H1 (cell line): ENCODE results near the gene CAMK2N2. TPM values are rescaled to one million over a fixed set of nuclear protein-coding genes. Genes with fewer than 3 reads are reported as not detected.

ENCODE experiments used
- CTCF ChIA-PET: fragments of 300-600 bp; sonication (Branson Sonifier 250); formaldehyde crosslinking; loops from one replicate; lab custom pipeline; 2021; ENCODE audit not compliant: partially characterized antibody; lab: Charles Lee
- POLR2A ChIA-PET: fragments of 300-600 bp; sonication (Branson Sonifier 250); formaldehyde crosslinking; loops from one replicate; lab custom pipeline; 2021; ENCODE audit warnings: inconsistent platforms; ENCODE audit not compliant: partially characterized antibody; lab: Charles Lee
- DNase-seq, 2 experiments: peaks; one replicate each; pipeline versions ENCODE4 v3.0.0 to v3.0.0-alpha.2; 2010 to 2022; ENCODE audit warnings: low spot score in 2 of 2, low read depth in 1 of 2, mixed read lengths in 1 of 2
- FAIRE-seq: peaks from 2 replicates; lab custom pipeline; 2011; peaks lifted over from hg19 to GRCh38; lab: Jason Lieb, UNC
- H2AFZ ChIP-seq: 2 replicates; pipeline ENCODE4 v1.8.1; 2012; ENCODE audit warnings: low read length, inconsistent platforms
- H2AK5ac ChIP-seq: 2 replicates; pipeline ENCODE4 v1.6.1; 2013; ENCODE audit warnings: low read depth, low read length
- H2BK120ac ChIP-seq: replicated peaks from 2 replicates; pipeline ENCODE3; 2013; ENCODE audit warnings: low read depth, low read length, inconsistent platforms
- H2BK12ac ChIP-seq: 2 replicates; pipeline ENCODE4 v1.6.1; 2013; ENCODE audit warnings: low read depth, low read length
- H2BK15ac ChIP-seq: 2 replicates; pipeline ENCODE4 v1.6.1; 2013; ENCODE audit warnings: low read length
- H2BK20ac ChIP-seq: 2 replicates; pipeline ENCODE4 v1.6.1; 2013; ENCODE audit warnings: low read length
- H2BK5ac ChIP-seq: 2 replicates; pipeline ENCODE4 v1.6.1; 2013; ENCODE audit warnings: low read depth, low read length
- H3K14ac ChIP-seq: 2 replicates; pipeline ENCODE4 v1.6.1; 2013; ENCODE audit warnings: inconsistent platforms; ENCODE audit not compliant: insufficient read length
- H3K18ac ChIP-seq: 2 replicates; pipeline ENCODE4 v1.6.1; 2013; ENCODE audit warnings: low read length; ENCODE audit errors: extremely low read depth
- H3K23ac ChIP-seq: 2 replicates; pipeline ENCODE4 v1.6.1; 2013; ENCODE audit warnings: inconsistent platforms; ENCODE audit not compliant: insufficient read length
- H3K23me2 ChIP-seq: 2 replicates; pipeline ENCODE4 v1.6.1; 2013; ENCODE audit warnings: low read depth, low read length
- H3K27ac ChIP-seq: 2 replicates; pipeline ENCODE4 v1.6.1; 2011; ENCODE audit warnings: low read depth, low read length, inconsistent platforms
- H3K27me3 ChIP-seq, 4 experiments: replicated peaks in 1 of 4; 1 replicate in 1 of 4; 2 replicates in 3 of 4; pipeline versions ENCODE4 v1.6.1 to v1.8.1; 2011 to 2013; ENCODE audit warnings: low read length in 3 of 4, mild to moderate bottlenecking in 3 of 4, inconsistent platforms in 2 of 4, mixed read lengths in 2 of 4, moderate library complexity in 1 of 4; ENCODE audit not compliant: control insufficient read depth in 3 of 4, insufficient read depth in 3 of 4; ENCODE audit errors: extremely low read depth in 1 of 4
- H3K36me3 ChIP-seq, 4 experiments: 2 replicates each; pipeline versions ENCODE4 v1.6.1 to v1.8.1; 2011 to 2013; ENCODE audit warnings: mild to moderate bottlenecking in 4 of 4, low read length in 3 of 4, moderate library complexity in 2 of 4, control low read depth in 1 of 4, inconsistent platforms in 1 of 4; ENCODE audit not compliant: insufficient read depth in 4 of 4, control insufficient read depth in 2 of 4
- H3K4ac ChIP-seq: replicated peaks from 2 replicates; pipeline ENCODE3; 2013; ENCODE audit warnings: low read length, low read depth, mixed read lengths, inconsistent platforms; ENCODE audit not compliant: insufficient read length
- H3K4me1 ChIP-seq, 4 experiments: replicated peaks in 1 of 4; 1 replicate in 1 of 4; 2 replicates in 3 of 4; pipeline versions ENCODE4 v1.6.1 to v1.8.1; 2011 to 2013; ENCODE audit warnings: low read length in 3 of 4, inconsistent platforms in 2 of 4, mixed read lengths in 1 of 4; ENCODE audit not compliant: insufficient read depth in 4 of 4, control insufficient read depth in 3 of 4
- H3K4me2 ChIP-seq, 2 experiments: 2 replicates each; pipeline versions ENCODE4 v1.6.1 to v1.8.1; 2011 to 2013; ENCODE audit warnings: low read depth in 2 of 2, low read length in 2 of 2, control low read depth in 1 of 2, inconsistent platforms in 1 of 2, mild to moderate bottlenecking in 1 of 2; ENCODE audit not compliant: insufficient read depth in 1 of 2
- H3K4me3 ChIP-seq, 4 experiments: fragments of 200-600, 300-600 bp in 1 of 4; sonication (generic), shearing (Covaris generic), sonication (Bioruptor Twin) in 1 of 4; 2 replicates each; pipeline versions ENCODE4 v1.5.1 to v1.8.1; 2011 to 2016; ENCODE audit warnings: low read length in 4 of 4, low read depth in 3 of 4, control low read depth in 2 of 4, inconsistent platforms in 2 of 4, mild to moderate bottlenecking in 2 of 4, mixed read lengths in 1 of 4, moderate library complexity in 1 of 4; ENCODE audit not compliant: insufficient read depth in 2 of 4; ENCODE audit errors: extremely low read depth in 1 of 4
- H3K56ac ChIP-seq: replicated peaks from 2 replicates; pipeline ENCODE3; 2013; ENCODE audit warnings: low read depth, mild to moderate bottlenecking, mixed read lengths, low read length, inconsistent platforms; ENCODE audit not compliant: insufficient read length
- H3K79me1 ChIP-seq: 2 replicates; pipeline ENCODE4 v1.6.1; 2013; ENCODE audit warnings: low read depth, low read length, control low read depth
- H3K79me2 ChIP-seq, 2 experiments: 2 replicates each; pipeline versions ENCODE4 v1.6.1 to v1.8.1; 2012 to 2013; ENCODE audit warnings: low read length in 2 of 2, mild to moderate bottlenecking in 2 of 2, inconsistent platforms in 1 of 2; ENCODE audit not compliant: insufficient read depth in 2 of 2, control insufficient read depth in 1 of 2
- H3K9ac ChIP-seq, 4 experiments: replicated peaks in 1 of 4; 1 replicate in 1 of 4; 2 replicates in 3 of 4; pipeline versions ENCODE4 v1.6.1 to v1.8.1; 2011 to 2013; ENCODE audit warnings: low read depth in 3 of 4, low read length in 3 of 4, control low read depth in 2 of 4, mild to moderate bottlenecking in 2 of 4, moderate library complexity in 2 of 4, inconsistent platforms in 1 of 4; ENCODE audit errors: extremely low read depth in 1 of 4
- H3K9me3 ChIP-seq, 2 experiments: 2 replicates each; pipeline versions ENCODE4 v1.6.1 to v1.8.1; 2012 to 2013; ENCODE audit warnings: mild to moderate bottlenecking in 2 of 2, moderate library complexity in 2 of 2, control low read depth in 1 of 2, inconsistent platforms in 1 of 2, low read depth in 1 of 2, low read length in 1 of 2, mixed read lengths in 1 of 2; ENCODE audit not compliant: insufficient read depth in 2 of 2
- H4K20me1 ChIP-seq, 2 experiments: replicated peaks in 1 of 2; 2 replicates each; pipeline versions ENCODE3 to v1.8.1; 2011 to 2013; ENCODE audit warnings: inconsistent platforms in 2 of 2, low read length in 2 of 2, mild to moderate bottlenecking in 1 of 2; ENCODE audit not compliant: insufficient read depth in 2 of 2, control insufficient read depth in 1 of 2
- H4K5ac ChIP-seq: 2 replicates; pipeline ENCODE4 v1.6.1; 2013; ENCODE audit warnings: low read length, low read depth, mixed read lengths, inconsistent platforms; ENCODE audit not compliant: insufficient read length
- H4K8ac ChIP-seq: 2 replicates; pipeline ENCODE4 v1.8.0; 2013; ENCODE audit warnings: mild to moderate bottlenecking, moderate library complexity, low read length, inconsistent platforms; ENCODE audit not compliant: insufficient read depth; ENCODE audit errors: extremely low read depth
- H4K91ac ChIP-seq: replicated peaks from 2 replicates; pipeline ENCODE3; 2013; ENCODE audit warnings: low read length, mixed read lengths, inconsistent platforms; ENCODE audit not compliant: insufficient read length
- EZH2 ChIP-seq: fragments of 200-600 bp; sonication (generic); IDR thresholded peaks from 2 replicates; pipeline ENCODE4 v1.7.1; 2012; ENCODE audit warnings: low read depth, mild to moderate bottlenecking, moderate library complexity, low read length, inconsistent platforms; ENCODE audit not compliant: severe bottlenecking
- HDAC2 ChIP-seq, 2 experiments: fragments of 300-600 bp in 1 of 2; sonication (generic) in 1 of 2; IDR thresholded peaks; 2 replicates each; pipeline ENCODE4 v1.6.1; 2011 to 2012; ENCODE audit warnings: low read depth in 2 of 2, low read length in 2 of 2, mild to moderate bottlenecking in 2 of 2, moderate library complexity in 2 of 2, borderline replicate concordance in 1 of 2, inconsistent platforms in 1 of 2
- KDM1A ChIP-seq: fragments of 200-600, 300-600 bp; sonication (generic); IDR thresholded peaks from 2 replicates; pipeline ENCODE4 v1.7.1; 2016; ENCODE audit warnings: mild to moderate bottlenecking, low read length, borderline replicate concordance
- KDM4A ChIP-seq: IDR thresholded peaks from one replicate; pipeline ENCODE4 v1.7.1; 2012; ENCODE audit warnings: low read depth, mild to moderate bottlenecking, moderate library complexity, low read length, inconsistent platforms; ENCODE audit not compliant: severe bottlenecking
- NRF1 ChIP-seq: IDR thresholded peaks from 2 replicates; pipeline ENCODE4 v1.6.1; 2011; ENCODE audit warnings: mild to moderate bottlenecking, low read depth, low read length, improper control_type of control experiment
- PHF8 ChIP-seq: fragments of 200-600 bp; sonication (generic); conservative IDR thresholded peaks from 2 replicates; pipeline ENCODE4 v1.7.1; 2012; ENCODE audit warnings: low read depth, mild to moderate bottlenecking, inconsistent platforms, low read length, moderate library complexity
- TAF1 ChIP-seq: IDR thresholded peaks from 2 replicates; pipeline ENCODE4 v1.6.1; 2011; ENCODE audit warnings: mild to moderate bottlenecking, low read depth, low read length
- TAF7 ChIP-seq: optimal IDR thresholded peaks from 2 replicates; pipeline ENCODE3; 2011; ENCODE audit warnings: low read depth, mild to moderate bottlenecking, inconsistent platforms, low read length, moderate library complexity, borderline replicate concordance
- TBP ChIP-seq: IDR thresholded peaks from 2 replicates; pipeline ENCODE4 v1.6.1; 2011; ENCODE audit warnings: low read depth, low read length, improper control_type of control experiment
- ZNF274 ChIP-seq: IDR thresholded peaks from 2 replicates; pipeline ENCODE4 v1.7.0; 2012; ENCODE audit warnings: low read length, borderline replicate concordance; ENCODE audit errors: extremely low read depth
- WGBS, 2 experiments: shearing (Covaris generic) in 1 of 2; methylation state at CpG; one replicate each; pipeline versions ENCODE4 v1.1.6 to v1.1.7; 2013 to 2015; ENCODE audit warnings: low lambda C conversion rate in 2 of 2, mixed read lengths in 2 of 2, inconsistent platforms in 1 of 2, low coverage in 1 of 2, missing lambda C conversion rate in 1 of 2; ENCODE audit not compliant: insufficient replicate concordance in 2 of 2, insufficient coverage in 1 of 2, insufficient read length in 1 of 2; ENCODE audit errors: extremely low coverage in 1 of 2, missing lambda C conversion rate in 1 of 2; 5-methylcytosine and 5-hydroxymethylcytosine counted together
- polyA plus RNA-seq, 7 experiments: library from polyadenylated mRNA; depleted of rRNA in 3 of 7; stranded (reverse) in 5 of 7; unstranded in 2 of 7; fragments of >200 nt in 5 of 7; fragments of 200-250 nt in 2 of 7; gene quantifications; 1 replicate in 5 of 7; 2 replicates in 1 of 7; 4 replicates in 1 of 7; pipeline versions ENCODE4 v1.2.1 to v1.2.3, GENCODE V29; 2011 to 2013; ENCODE audit warnings: missing spikeins in 2 of 7, mixed read lengths in 2 of 7
- total RNA-seq: library from RNA; stranded (reverse); fragmentation: NEBNext Ultra II Directional; extraction: Animal tissue kit (Norgen Biotek cat#: 25700); gene quantifications from 2 replicates; pipeline ENCODE4 v1.2.1, GENCODE V29; 2021

Gene CAMK2N2
- total and polyA plus RNA-seq, 2 of the 8 experiments (the other 6 are each of a cell fraction or from before 2014, with no cell fraction given): 4.0 to 17.7 TPM

DNA sequence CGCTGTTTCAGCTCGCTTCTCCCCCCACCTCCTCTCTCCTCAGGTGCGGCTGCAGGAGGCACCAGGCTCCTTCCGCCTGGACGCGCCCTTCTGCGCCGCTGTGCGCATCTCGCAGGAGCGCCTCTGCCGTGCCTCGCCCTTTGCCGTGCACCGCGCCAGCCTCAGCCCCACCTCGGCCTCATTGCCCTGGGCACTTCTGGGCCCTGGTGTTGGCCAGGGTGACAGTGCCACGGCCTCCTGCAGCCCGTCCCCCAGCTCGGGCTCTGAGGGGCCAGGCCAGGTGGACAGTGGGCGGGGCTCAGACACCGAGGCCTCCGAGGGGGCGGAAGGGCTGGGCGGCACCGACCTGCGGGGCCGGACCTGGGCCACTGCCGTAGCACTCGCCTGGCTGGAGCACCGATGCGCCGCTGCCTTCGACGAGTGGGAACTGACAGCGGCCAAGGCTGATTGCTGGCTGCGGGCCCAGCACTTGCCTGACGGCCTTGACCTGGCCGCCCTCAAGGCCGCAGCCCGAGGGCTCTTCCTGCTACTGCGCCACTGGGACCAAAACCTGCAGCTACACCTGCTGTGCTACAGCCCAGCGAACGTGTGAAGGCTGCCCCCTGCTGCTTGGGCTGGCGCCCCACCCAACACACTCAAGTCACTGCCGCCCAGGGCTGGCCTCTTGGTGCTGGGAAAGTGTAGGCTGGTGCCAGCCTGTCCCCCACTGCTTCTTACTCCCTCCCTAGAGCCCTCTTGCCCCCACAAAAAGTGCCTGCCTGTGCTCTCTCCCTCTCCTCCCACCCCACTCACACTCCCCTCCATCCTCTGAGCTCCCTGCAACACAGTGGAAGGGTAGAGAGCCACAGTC is 19.7 kb downstream of the CAMK2N2 start:
- no peak overlapping the region for H2BK20ac ChIP-seq
- H2BK120ac ChIP-seq: no peak overlapping the region
- no peak overlapping the region for H4K91ac ChIP-seq
- peak overlapping the region; percentile 37 to 82 for H3K4me2 ChIP-seq
- 0 out of 7 replicates have a peak overlapping the region, but pooled peaks of 1 of the 4 experiments have one; percentile 4 for H3K9ac ChIP-seq
- H4K5ac ChIP-seq: no peak overlapping the region
- ChIA-PET CTCF (interaction anchor here (0.7 to 8.9 kb wide), 16 partner anchors 8 to 97 kb away, joined by 3 to 183 read pairs (median 5); partner anchors contain the start of genes EEF1AKMT4 and VWA5B2), POLR2A (interaction anchor here (0.6 to 3.4 kb wide), 14 partner anchors 9 to 97 kb away, joined by 3 to 13 read pairs (median 5); partner anchors contain the start of genes CAMK2N2 and EEF1AKMT4)
- no peak overlapping the region for H3K27ac ChIP-seq
- no peak overlapping the region for H2BK12ac ChIP-seq
- H3K4me3 ChIP-seq: peak overlapping the region in 3 of 4 experiments; percentile 26 to 54 (median 42); a peak in 6 of 8 replicates
- H2BK15ac ChIP-seq: no peak overlapping the region
- no peak overlapping the region for H3K23ac ChIP-seq
- H2BK5ac ChIP-seq: no peak overlapping the region
- peaks cover 0 to 5% (median 1%) of the 10 kb centered on the region in 4 experiments; a peak in 3 of 7 replicates for H3K4me1 ChIP-seq
- no peaks in the 10 kb centered on the region for H3K79me2 ChIP-seq
- no peak overlapping the region for H3K14ac ChIP-seq
- H2AK5ac ChIP-seq: no peak overlapping the region
- no peak overlapping the region for H3K4ac ChIP-seq
- H3K23me2 ChIP-seq: no peaks in the 10 kb centered on the region; the same call in 1 of the 2 replicates
- peaks cover 8 to 16% of the 10 kb centered on the region in 2 experiments for H4K20me1 ChIP-seq
- H3K18ac ChIP-seq: no peak overlapping the region; the same call in 1 of the 2 replicates
- 16% methylated on average over 38 of the region's 46 CpGs; no CpG with 5 or more reads in 1 of the 2 experiments for WGBS, 2 experiments
- H3K36me3 ChIP-seq: peaks cover 13 to 34% (median 23%) of the 10 kb centered on the region in 4 experiments; a peak in 7 of 8 replicates
- FAIRE-seq (no peak), DNase-seq (peak in 1 of 2 experiments; percentile 57)
- H3K56ac ChIP-seq: no peak overlapping the region
- H4K8ac ChIP-seq: peak overlapping the region; percentile 31; the same call in 1 of the 2 replicates
- H2AFZ ChIP-seq: no peak overlapping the region
- peaks cover 2% of the 10 kb centered on the region for H3K79me1 ChIP-seq
- no peaks in the 10 kb centered on the region; a peak in 2 of 7 replicates for H3K27me3 ChIP-seq
- no peaks in the 10 kb centered on the region for H3K9me3 ChIP-seq
- TF ChIP-seq KDM1A (no peak), TBP (0 out of 2 replicates have a peak, but pooled peaks have one; percentile 17), TAF1 (0 out of 2 replicates have a peak, but pooled peaks have one; percentile 16), NRF1 (no peak), TAF7 (no peak), KDM4A (no peak), EZH2 (no peak), PHF8 (no peak), ZNF274 (no peak), HDAC2 (IDR thresholded peaks at IDR 0.05; ENCODE audit: borderline replicate concordance in 1 of 2, low read depth in 2 of 2, low read length in 2 of 2) (no peak)
